ENCODE data around the gene ALK.

- TF ChIP-seq CTCF (IDR thresholded peaks at IDR 0.05) (no peak), POLR2A (IDR thresholded peaks at IDR 0.05) (no peak)
Observed at GRCh38 chr2:29850794-29851193, 70.6 kb downstream of the ALK start.
